ENCODE measurements around the gene PSENEN. TPM values are rescaled to one million over a fixed set of nuclear protein-coding genes. Genes with fewer than 3 reads are reported as not detected.

PSENEN gene
- total RNA-seq, 1 donor from 2014 or later = 32.5 TPM

DNA sequence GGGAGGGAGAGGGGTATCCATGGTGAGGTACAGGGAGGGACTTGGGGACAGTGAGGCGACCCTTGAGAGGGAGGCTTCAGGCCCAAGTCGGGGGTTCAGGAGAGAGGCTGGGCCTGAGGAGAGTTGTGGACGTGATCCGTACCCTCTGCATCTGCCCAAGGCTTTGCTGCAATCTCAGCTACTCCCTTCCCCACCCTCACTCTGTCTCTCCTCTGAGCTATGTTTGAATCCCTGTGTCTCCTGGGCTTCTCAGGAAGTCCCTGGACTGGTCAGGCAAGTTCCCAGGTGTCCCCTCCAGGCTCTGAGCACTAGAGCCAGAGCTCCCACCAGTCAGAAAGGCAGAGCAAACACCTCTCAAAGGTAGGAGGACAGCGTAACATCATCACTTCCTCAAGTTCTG is 4.7 kb downstream of the PSENEN start:
- DNase-seq (ENCODE audit: low read depth) = no peak

GRCh38 chr19:35751839-35752745 is 6.6 kb downstream of the PSENEN start:
- no peak for DNase-seq (ENCODE audit: low read depth)

- DNase-seq (ENCODE audit: low read depth) = no peak
Measured at GRCh38 chr19:35752746-35753350, 7.4 kb downstream of the PSENEN start.

GRCh38 chr19:35753634-35754369 is 8.4 kb downstream of the PSENEN start:
- no peak for DNase-seq (ENCODE audit: low read depth)

- DNase-seq (ENCODE audit: low read depth) = no peak
Measured at GRCh38 chr19:35754370-35755130, 9.1 kb downstream of the PSENEN start.

DNA sequence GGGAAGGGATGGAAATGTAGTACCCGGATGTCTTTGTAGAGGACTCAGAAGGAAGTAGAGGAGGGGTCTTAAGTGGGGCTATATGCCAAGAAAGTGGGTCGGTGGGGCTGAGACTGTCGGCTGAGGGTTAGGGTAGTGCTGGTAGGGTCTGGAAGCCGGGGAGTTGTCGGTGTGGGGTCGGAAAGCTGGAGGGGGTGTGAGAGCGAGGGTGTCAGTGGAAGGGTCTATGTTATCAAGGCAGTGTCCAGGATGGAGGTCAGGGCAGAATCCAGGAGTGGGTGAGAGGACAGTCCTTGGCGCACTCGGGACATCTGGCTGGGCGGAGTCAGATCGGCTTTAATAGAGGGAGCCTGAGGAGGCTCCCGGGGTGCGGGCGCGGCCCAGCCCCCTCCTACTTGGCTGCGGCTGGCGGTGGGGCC is 9.7 kb downstream of the PSENEN start:
- DNase-seq (ENCODE audit: low read depth) = no peak

- DNase-seq (ENCODE audit: low read depth) = no peak
Measured at GRCh38 chr19:35755550-35756376, 10.3 kb downstream of the PSENEN start.

DNA sequence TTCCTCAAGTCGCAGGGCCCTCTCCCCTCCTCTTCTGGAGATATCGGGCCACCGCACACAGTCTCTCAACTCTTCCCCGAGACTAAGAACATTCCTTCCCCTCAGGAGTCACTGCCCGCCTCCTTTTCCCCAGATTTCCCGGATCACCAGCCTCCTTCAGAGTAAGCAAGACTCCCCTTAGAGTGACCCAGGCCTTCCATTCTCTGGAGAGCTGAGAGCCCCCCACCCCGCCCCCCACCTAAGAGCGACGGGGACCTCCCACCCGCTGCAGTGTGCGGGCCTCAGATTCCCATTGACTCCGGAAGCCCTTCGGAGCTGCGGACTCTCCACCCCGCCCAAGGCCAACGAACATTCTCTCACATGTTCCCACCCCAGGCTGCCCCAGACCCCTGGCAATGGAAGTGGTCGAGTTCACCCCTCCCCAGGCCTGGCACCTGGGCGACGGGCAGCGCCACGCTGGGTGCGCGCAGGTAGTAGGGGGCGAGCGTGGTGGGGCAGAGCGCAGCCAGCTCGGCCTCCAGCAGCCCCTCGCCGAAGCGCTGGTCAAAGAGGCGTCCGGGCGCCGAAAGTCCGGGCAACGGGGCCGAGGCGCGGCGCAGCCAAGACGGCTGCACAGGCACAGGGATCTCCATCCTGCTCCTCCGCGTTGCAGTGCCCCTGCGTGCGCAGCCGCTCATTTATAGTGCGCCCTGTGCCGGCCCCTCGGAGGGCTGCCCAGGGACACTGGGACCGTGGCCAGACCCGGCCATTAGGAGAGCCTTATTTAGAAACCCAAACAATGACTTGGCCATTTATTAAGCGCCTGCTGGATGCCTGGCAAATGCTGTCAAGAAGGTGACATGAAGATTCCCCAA is 11.2 kb downstream of the PSENEN start, which contains the start of gene HSPB6:
TSS of gene HSPB6 (minus strand) at position 653 of the 854 bp plus-strand sequence. CDS start at position 632, 21 bp downstream.
- DNase-seq (ENCODE audit: low read depth) = no peak

DNA sequence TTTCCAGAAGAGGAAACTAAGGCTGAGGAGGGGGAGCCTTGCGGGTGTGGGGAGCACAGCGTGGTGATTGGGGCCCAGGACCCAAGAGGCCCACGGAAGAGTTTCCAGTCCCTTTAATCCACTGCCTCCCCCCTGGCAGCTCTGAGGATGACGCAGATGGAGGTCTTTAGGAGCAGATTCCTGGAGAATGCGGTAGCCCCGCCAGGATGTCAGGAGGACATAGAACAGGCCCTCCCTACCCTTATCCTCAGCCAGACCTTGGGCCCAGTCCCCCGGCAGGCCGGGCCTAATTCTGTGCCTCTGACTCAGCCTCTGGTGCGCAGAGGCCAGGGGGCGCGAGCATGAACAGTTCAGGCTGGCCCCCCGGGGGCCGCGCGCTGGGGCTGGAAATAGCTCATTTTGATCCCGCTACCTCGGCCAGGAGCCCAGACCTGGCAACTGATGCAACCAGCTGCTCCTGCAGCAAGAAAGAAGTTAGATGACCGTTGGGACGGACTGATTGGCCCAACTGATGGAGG is 11.8 kb downstream of the PSENEN start:
- peak; percentile 91 for DNase-seq (ENCODE audit: low read depth)

DNA sequence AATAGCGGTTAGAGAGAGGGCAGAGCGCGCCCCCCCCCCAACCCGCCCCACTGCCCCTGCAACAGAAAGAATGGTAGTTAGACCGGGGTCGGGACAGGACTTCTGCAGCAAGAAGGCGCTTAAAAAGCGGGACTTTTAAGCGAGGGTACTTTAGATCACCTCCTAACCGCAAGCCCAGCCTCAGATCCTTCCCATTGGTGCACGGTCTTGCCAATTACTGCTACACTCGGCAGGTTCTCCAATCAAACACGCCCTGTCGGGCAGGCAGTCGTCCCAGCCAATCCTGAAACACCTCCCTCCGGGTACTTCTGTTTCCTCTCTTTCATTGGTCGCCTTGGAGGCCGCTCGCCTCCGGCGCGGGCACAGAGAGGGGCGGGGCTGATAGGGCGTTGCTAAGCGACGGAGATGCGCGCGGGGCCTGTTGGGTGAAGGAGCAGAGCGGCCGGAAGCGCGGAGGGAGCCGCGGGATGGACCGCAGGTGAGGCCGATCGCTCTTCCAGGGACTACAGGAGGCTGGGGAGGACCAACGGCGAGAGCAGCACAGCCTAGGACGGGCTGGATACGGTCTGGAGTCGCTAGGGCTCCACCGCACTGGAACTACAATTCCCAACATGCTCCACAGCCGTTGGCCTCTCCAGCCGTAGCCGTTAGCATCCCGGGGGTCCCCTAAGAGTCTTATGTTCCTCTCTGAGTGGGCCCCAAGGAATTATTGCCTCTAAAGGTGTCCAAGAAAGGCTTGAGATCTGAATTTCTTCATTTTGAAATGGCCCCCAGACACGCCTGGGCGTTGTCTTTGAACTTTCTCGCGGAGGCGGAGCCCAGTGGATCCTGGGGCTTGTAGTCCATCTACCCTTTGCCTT is 12.5 kb downstream of the PSENEN start, which contains the start of gene PROSER3:
TSS of gene PROSER3 (plus strand) at position 428 of the 860 bp plus-strand sequence. CDS start at position 468, 40 bp downstream.
- peak; percentile 100 for DNase-seq (ENCODE audit: low read depth)

- DNase-seq (ENCODE audit: low read depth) = no peak
Measured at GRCh38 chr19:35759697-35760096, 14.2 kb downstream of the PSENEN start.

- DNase-seq (ENCODE audit: low read depth) = no peak
Measured at GRCh38 chr19:35760711-35761349, 15.4 kb downstream of the PSENEN start.

DNA sequence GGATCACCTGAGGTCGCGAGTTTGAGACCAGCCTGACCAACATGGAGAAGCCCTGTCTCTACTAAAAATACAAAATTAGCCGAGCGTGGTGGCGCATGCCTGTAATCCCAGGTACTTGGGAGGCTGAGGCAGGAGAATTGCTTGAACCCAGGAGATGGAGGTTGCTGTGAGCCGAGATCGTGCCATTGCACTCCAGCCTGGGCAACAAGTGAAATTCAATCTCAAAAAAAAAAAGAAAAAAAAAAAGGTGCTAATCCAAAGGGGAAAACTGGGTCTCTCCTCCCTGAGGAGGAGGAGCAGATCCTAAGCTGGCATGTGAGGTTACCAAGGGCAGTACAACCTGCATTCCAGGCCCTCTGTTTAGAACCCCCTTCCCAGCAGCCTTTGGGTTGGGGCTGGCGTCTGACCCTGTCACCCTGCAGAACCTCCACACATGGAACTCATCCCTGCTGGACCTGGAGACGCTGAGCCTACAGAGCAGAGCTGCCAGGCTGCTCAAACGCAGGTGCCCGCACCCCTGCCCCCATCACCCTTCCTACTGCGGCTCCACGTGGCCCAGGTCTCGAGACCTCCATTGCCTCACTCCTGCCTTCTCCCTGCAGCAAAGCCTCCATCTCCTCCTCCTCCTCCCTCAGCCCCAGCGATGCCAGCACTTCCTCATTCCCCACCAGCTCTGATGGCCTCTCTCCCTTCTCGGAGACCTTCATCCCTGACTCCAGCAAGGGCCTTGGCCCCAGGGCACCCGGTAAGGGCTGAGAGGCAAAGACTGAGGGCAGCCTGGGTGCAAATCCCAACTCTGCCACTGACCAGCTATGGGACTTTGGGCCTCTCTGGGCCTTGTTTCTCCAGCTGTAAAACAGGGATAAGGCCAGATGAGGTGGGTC is 19.2 kb downstream of the PSENEN start:
- DNase-seq (ENCODE audit: low read depth) = no peak

DNA sequence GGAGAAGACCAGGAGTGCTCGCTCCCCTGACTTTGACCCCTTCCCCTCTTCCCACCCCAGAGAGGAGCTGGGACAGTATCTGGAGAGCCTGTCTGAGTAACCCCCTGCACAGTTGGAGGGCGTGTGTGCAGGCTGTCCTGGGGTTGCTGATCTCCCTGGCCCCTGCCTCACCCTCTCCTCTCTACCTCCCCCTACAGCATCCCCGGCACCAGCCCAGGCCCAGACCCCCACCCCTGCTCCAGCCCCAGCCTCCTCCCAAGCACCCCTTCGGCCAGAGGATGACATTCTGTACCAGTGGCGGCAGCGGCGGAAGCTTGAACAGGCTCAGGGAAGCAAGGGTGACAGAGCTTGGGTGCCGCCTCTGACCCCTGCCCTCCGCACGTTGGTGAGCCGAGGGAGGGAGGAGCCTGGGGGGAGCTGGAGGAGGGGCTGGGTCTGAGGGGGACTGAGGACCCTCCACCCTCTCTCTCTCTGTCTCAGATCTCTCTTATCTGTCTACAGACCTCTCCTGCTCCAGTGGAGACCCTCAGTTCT is 21.2 kb downstream of the PSENEN start:
- DNase-seq (ENCODE audit: low read depth) = no peak

GRCh38 chr19:35767288-35768081 is 22.0 kb downstream of the PSENEN start:
- no peak for DNase-seq (ENCODE audit: low read depth)

All from myocyte (in vitro differentiated cells).